ENCODE data around the gene PPP2R1B.
A peak's percentile ranks its signal among the peaks of the same experiment; 100 is the strongest.
"Not testable (repeated sequence)": the region's sequence is repeated elsewhere in the genome, so short reads cannot be mapped to it uniquely, and the experiment has no call there.

Gene PPP2R1B

GRCh38 chr11:111765984-111766833 lies at the start of gene PPP2R1B:
PPP2R1B (minus strand) TSS chr11:111766389; CDS start chr11:111766361, 28 bp downstream.
- DNase-seq (ENCODE audit: low read depth) = peak; percentile 34

- DNase-seq (ENCODE audit: low read depth) = no peak
These were observed 49.3 kb upstream of the PPP2R1B start for GRCh38 chr11:111815489-111815888.

GRCh38 chr11:111814557-111815320 lies 48.5 kb upstream of the PPP2R1B start:
- no peak for DNase-seq (ENCODE audit: low read depth)

GRCh38 chr11:111814106-111814505 lies 47.9 kb upstream of the PPP2R1B start:
- DNase-seq (ENCODE audit: low read depth) = no peak

- no peak for DNase-seq (ENCODE audit: low read depth)
These were observed 46.0 kb upstream of the PPP2R1B start for GRCh38 chr11:111812211-111812610.

- no peak for DNase-seq (ENCODE audit: low read depth)
These were observed 45.3 kb upstream of the PPP2R1B start for GRCh38 chr11:111811445-111811844.

GRCh38 chr11:111808834-111809233 lies 42.6 kb upstream of the PPP2R1B start:
- DNase-seq (ENCODE audit: low read depth) = no peak

GRCh38 chr11:111808063-111808588 lies 41.9 kb upstream of the PPP2R1B start:
- DNase-seq (ENCODE audit: low read depth) = no peak

GRCh38 chr11:111807076-111807475 lies 40.9 kb upstream of the PPP2R1B start:
- DNase-seq (ENCODE audit: low read depth) = no peak

- no peak for DNase-seq (ENCODE audit: low read depth)
These were observed 34.9 kb upstream of the PPP2R1B start for GRCh38 chr11:111801135-111801534.

GRCh38 chr11:111798279-111798678 lies 32.1 kb upstream of the PPP2R1B start:
- no peak for DNase-seq (ENCODE audit: low read depth)

- DNase-seq (ENCODE audit: low read depth) = no peak
These were observed 31.0 kb upstream of the PPP2R1B start for GRCh38 chr11:111797145-111797581.

GRCh38 chr11:111796696-111797095 lies 30.5 kb upstream of the PPP2R1B start:
- DNase-seq (ENCODE audit: low read depth) = no peak

GRCh38 chr11:111795334-111795985 lies 29.3 kb upstream of the PPP2R1B start:
- DNase-seq (ENCODE audit: low read depth) = peak; percentile 25

GRCh38 chr11:111793863-111794262 lies 27.7 kb upstream of the PPP2R1B start:
- DNase-seq (ENCODE audit: low read depth) = peak; percentile 73

- no peak for DNase-seq (ENCODE audit: low read depth)
These were observed 26.8 kb upstream of the PPP2R1B start for GRCh38 chr11:111792955-111793500.

- DNase-seq (ENCODE audit: low read depth) = no peak
These were observed 26.1 kb upstream of the PPP2R1B start for GRCh38 chr11:111792314-111792713.

- DNase-seq (ENCODE audit: low read depth) = no peak
These were observed 22.3 kb upstream of the PPP2R1B start for GRCh38 chr11:111788464-111788863.

GRCh38 chr11:111788051-111788450 lies 21.9 kb upstream of the PPP2R1B start:
- no peak for DNase-seq (ENCODE audit: low read depth)

- DNase-seq (ENCODE audit: low read depth) = no peak
These were observed 19.8 kb upstream of the PPP2R1B start for GRCh38 chr11:111785886-111786412.

GRCh38 chr11:111785076-111785475 lies 18.9 kb upstream of the PPP2R1B start:
- no peak for DNase-seq (ENCODE audit: low read depth)

- not testable (repeated sequence) for DNase-seq (ENCODE audit: low read depth)
These were observed 18.1 kb upstream of the PPP2R1B start for GRCh38 chr11:111784311-111784710.
